Fibroblast of skin of left biceps (primary cell): ENCODE results near the gene LGALS8.

ENCODE experiments used
- DNase-seq, 2 experiments: peaks; one replicate each; pipeline ENCODE4 v3.0.0-alpha.2; 2013; ENCODE audit warnings: low read depth in 2 of 2

Gene LGALS8

DNA sequence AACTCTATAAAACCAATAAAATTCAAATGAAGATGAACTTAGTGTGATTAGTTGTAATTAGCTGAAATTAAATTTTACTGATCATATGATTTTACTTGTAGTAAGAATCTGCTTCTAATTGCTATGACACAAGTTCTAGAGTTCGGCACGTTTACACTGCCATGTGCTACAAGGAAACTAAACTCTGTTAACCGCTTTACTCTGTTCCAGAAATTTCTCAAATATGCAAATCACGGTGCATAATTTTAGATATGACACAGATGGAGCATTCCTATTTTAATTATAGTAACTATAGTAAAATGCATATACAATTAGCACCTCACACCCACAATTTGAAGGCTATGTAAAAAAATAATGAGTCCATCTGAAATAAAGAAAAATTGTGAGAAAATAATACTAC, 65.7 kb downstream of the LGALS8 start:
- DNase-seq: no peak

DNA sequence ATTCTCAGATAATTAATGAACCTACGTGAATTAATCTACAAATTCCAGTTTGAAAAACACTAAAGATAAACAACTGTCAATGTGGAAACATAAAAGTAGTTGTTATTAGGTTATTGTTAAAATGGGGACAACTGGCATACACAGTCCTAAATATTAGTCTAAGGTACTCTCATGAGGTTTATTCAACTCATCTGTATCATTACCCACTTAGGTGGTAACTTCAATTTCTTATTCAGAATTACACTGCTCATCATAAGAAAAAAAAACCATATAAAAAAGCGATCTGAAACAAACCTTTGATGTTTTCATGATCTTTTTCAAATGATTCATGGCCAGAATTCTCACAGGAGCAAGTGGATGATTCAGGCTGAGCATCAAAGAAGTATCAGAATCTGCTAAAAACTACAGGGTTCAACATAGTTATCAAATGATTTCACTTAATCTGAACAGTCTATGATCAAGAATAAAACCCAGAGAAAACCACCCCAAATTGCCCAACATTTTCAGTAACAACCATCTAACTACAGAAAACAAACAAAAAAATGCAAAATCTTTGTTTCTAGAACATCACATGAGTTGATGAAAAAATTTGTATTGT, 66.9 kb downstream of the LGALS8 start:
- DNase-seq: no peak

GRCh38 chr1:236602171-236602570, 78.4 kb downstream of the LGALS8 start:
- no peak for DNase-seq
